Measurements from ENCODE around the gene MSRB1.

The MSRB1 gene

DNA sequence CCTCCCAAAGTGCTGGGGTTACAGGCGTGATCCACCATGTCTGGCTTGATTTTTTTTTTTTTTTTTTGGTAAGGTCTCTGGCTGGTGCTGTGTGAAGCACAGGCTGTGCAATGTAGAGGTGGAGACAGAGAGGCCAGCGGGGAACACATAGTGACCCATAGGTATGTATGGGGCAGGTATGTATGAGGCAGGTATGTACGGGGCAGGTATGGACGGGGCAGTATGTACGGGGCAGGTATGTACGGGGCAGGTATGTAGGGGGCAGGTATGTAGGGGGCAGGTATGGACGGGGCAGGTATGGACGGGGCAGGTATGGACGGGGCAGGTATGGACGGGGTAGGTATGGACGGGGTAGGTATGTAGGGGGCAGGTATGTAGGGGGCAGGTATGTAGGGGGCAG is 6.5 kb upstream of the MSRB1 start:
- TF ChIP-seq, protein P1, sequence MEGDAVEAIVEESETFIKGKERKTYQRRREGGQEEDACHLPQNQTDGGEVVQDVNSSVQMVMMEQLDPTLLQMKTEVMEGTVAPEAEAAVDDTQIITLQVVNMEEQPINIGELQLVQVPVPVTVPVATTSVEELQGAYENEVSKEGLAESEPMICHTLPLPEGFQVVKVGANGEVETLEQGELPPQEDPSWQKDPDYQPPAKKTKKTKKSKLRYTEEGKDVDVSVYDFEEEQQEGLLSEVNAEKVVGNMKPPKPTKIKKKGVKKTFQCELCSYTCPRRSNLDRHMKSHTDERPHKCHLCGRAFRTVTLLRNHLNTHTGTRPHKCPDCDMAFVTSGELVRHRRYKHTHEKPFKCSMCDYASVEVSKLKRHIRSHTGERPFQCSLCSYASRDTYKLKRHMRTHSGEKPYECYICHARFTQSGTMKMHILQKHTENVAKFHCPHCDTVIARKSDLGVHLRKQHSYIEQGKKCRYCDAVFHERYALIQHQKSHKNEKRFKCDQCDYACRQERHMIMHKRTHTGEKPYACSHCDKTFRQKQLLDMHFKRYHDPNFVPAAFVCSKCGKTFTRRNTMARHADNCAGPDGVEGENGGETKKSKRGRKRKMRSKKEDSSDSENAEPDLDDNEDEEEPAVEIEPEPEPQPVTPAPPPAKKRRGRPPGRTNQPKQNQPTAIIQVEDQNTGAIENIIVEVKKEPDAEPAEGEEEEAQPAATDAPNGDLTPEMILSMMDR (IDR thresholded peaks at IDR 0.05; ENCODE audit: low read depth, low read length) = no peak
- H3K4me3 ChIP-seq (replicated peaks in 1 of 2; ENCODE audit: low read depth in 2 of 2, low read length in 2 of 2) = no peak overlapping the region
- no peak for DNase-seq (ENCODE audit: low read depth in 2 of 2)

GRCh38 chr16:1947369-1947670 is 4.3 kb upstream of the MSRB1 start:
- no peak for DNase-seq (ENCODE audit: low read depth in 2 of 2)
- TF ChIP-seq, protein P1 (IDR thresholded peaks at IDR 0.05; ENCODE audit: low read depth, low read length) = no peak
- no peak overlapping the region for H3K4me3 ChIP-seq (replicated peaks in 1 of 2; ENCODE audit: low read depth in 2 of 2, low read length in 2 of 2)

DNA sequence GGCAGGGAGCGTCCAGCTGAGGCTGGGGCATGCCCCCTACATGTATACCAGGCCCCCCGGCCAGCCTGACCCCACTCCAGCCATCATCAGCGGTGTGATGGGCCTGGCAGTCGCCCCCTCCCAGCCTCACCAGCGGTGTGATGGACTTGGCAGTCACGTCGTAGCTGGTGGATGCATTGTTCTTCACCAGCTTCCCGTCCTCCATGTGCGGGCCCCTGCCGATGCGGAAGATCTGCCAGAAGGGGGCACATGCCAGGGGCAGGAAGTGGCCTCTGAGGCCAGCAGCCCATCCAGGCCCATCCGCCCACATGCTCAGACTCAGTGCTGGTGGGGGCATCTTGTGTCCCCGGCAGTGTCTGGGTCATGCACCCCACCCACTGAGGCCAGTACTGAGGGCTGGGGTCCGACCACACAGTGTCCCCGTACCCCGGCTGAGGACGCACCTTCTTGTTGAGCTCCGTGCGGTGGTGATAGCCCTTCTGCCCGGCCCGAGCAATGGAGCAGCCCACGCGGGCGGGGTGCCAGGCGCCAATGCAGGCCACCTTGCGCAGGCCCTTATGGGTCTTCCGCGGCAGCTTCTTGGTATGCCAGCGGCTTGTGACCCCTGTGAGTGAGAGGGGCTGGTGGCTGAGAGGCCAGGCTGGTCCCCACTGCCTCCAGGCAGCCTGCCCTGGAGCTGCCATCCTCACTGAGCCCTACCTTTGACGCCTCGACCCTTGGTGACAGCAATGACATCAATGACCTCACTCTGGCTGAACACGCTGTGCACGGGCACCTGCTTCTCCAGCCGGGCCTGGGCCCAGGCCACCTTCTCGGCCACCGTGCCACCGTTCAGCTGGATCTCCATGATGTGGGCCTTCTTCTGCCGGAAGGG is 3.7 kb upstream of the MSRB1 start:
- TF ChIP-seq, protein P1 (IDR thresholded peaks at IDR 0.05; ENCODE audit: low read depth, low read length) = no peak
- no peak for DNase-seq (ENCODE audit: low read depth in 2 of 2)
- H3K4me3 ChIP-seq (replicated peaks in 1 of 2; ENCODE audit: low read depth in 2 of 2, low read length in 2 of 2) = no peak overlapping the region

DNA sequence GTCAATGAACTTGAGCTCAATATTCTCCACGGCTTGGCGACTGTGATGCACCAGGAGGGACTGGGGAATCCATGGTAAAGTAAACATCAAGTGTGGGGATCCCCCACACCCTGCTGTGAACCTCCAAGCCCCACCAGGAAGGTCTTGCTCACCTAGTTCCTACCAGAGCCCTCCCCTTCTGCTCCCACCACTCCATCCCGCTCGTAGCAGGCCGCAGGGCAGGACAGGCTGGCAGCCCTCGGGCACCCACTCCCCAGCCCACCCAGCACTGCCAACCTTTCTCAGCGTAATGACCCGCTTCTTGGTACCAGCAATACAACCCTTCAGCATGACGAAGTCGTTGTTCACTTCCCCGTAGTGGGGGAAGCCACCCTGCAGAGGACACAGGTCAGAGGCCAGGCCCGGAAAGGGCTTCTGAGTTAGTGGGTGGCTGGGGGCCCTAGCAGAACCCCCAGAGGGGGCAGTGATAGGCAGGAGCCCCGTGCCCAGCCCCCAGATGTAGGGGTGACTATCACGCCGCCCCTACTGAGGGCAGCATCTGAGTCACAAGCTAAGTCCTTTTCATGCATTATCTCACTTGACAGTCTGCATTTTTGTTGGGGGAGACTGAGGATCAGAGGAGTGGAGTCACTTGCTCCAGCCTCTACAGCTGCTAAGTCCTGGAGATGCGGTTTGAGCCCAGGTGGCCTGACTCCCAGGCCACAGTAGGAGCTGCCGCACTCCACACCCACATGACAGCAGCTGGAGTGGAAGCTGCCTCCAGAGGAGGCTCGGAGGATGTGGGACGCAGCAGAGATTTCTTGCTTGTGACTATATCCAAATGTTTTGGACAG is 2.8 kb upstream of the MSRB1 start:
- no peak overlapping the region for H3K4me3 ChIP-seq (replicated peaks in 1 of 2; ENCODE audit: low read depth in 2 of 2, low read length in 2 of 2)
- DNase-seq (ENCODE audit: low read depth in 2 of 2) = no peak
- TF ChIP-seq, protein P1 (IDR thresholded peaks at IDR 0.05; ENCODE audit: low read depth, low read length) = no peak

GRCh38 chr16:1944612-1945199 is 1.7 kb upstream of the MSRB1 start:
- TF ChIP-seq, protein P1 (IDR thresholded peaks at IDR 0.05; ENCODE audit: low read depth, low read length) = no peak
- no peak for DNase-seq (ENCODE audit: low read depth in 2 of 2)
- H3K4me3 ChIP-seq (replicated peaks in 1 of 2; ENCODE audit: low read depth in 2 of 2, low read length in 2 of 2) = no peak overlapping the region

DNA sequence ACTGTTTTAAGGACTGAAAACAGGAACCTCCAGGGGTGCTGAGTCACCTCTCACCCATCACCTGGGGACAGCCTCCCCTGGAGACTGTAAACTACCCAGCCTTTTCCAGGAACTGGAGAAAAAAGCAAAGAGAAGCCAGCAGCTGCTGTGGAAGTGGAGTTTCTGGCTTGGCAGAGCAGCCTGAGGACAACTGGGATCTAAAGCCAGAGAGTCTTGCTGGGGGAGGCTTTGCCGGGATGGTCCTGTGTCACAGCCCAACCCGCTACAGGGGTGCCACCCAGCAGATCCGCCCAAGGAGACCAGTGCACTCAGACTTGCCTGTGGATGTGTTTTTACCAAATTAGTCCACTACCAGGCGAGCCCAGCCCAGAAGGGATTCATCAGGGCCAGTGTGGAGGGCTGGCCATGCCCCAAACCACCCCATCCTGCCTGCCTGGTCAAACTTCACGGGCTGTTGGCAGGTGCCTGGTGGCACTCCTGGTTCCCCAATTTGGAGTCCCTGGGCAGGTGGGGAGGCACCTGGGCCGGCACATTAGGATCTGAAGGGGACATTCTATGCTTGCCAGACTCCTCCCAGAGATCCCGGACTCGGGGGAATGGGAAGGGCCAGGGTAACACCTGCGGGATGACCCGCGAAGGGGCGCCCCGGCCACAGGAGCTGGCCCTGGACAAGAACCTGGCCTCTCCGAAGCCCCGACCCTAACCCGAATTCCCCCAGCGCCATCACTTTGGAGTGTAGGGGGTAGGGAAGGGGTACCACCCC is 771 bp downstream of the MSRB1 start:
- TF ChIP-seq, protein P1 (IDR thresholded peaks at IDR 0.05; ENCODE audit: low read depth, low read length) = no peak
- H3K4me3 ChIP-seq (replicated peaks in 1 of 2; ENCODE audit: low read depth in 2 of 2, low read length in 2 of 2) = peak overlapping the region; percentile 86 to 92
- DNase-seq (ENCODE audit: low read depth in 2 of 2) = peak; percentile 40 to 53
